GM12878 (cell line): ENCODE results near the gene IRF2BPL. TPM values are rescaled to one million over a fixed set of nuclear protein-coding genes. Genes with fewer than 3 reads are reported as not detected.

Experiments
- ATAC-seq: fragments of 200-7000 bp; cut with Tn5 transposase; 3 replicates; pipeline ENCODE4 v1.9.1; 2020; ENCODE audit warnings: mild to moderate bottlenecking, moderate library complexity
- BruUV-seq: library from RNA; stranded (reverse); fragments of 400-500 nt; replicated peaks from 2 replicates; lab custom pipeline; 2021; lab: Mats Ljungman, UMichigan
- CTCF ChIA-PET: fragments of 300-600 bp; sonication (Branson Sonifier 250); formaldehyde crosslinking; extraction: SDS; loops from one replicate; lab custom pipeline; 2021; ENCODE audit warnings: inconsistent platforms; lab: Yijun Ruan, JAX
- POLR2A ChIA-PET: fragments of 350-600 bp; formaldehyde crosslinking; extraction: SDS; loops from one replicate; lab custom pipeline; 2021; ENCODE audit warnings: inconsistent platforms; lab: Charles Lee
- RAD21 ChIA-PET: fragments of 300-600 bp; sonication (Branson Sonifier 250); formaldehyde crosslinking; loops from one replicate; lab custom pipeline; 2023; ENCODE audit warnings: antibody characterized with exemption; ENCODE audit not compliant: unreplicated experiment; lab: Charles Lee
- SMC1A ChIA-PET: fragments of 300-600 bp; sonication (Branson Sonifier 250); formaldehyde crosslinking; loops from one replicate; lab custom pipeline; 2023; ENCODE audit not compliant: unreplicated experiment, uncharacterized antibody; lab: Charles Lee
- DNase-seq: peaks from one replicate; pipeline ENCODE4 v3.0.0-alpha.2; 2011; ENCODE audit warnings: low read depth, low spot score
- FAIRE-seq: peaks from 3 replicates; lab custom pipeline; 2011; peaks lifted over from hg19 to GRCh38; lab: Jason Lieb, UNC
- H2AFZ ChIP-seq: 2 replicates; pipeline ENCODE4 v1.6.0; 2011; ENCODE audit warnings: low read depth, low read length, control low read depth; ENCODE audit not compliant: control insufficient read depth
- H3K27ac ChIP-seq: 2 replicates; pipeline ENCODE4 v1.5.1; 2011; ENCODE audit warnings: control low read depth; ENCODE audit not compliant: control insufficient read depth, insufficient read depth
- H3K27me3 ChIP-seq, 2 experiments: replicated peaks in 1 of 2; 2 replicates each; pipeline versions ENCODE4 v1.6.0 to v1.6.1; 2011; ENCODE audit warnings: low read length in 1 of 2; ENCODE audit not compliant: control insufficient read depth in 2 of 2, insufficient read depth in 2 of 2
- H3K36me3 ChIP-seq, 2 experiments: 2 replicates each; pipeline ENCODE4 v1.5.1; 2011; ENCODE audit warnings: low read length in 1 of 2; ENCODE audit not compliant: control insufficient read depth in 2 of 2, insufficient read depth in 2 of 2
- H3K4me1 ChIP-seq: 2 replicates; pipeline ENCODE4 v1.6.1; 2011; ENCODE audit warnings: mild to moderate bottlenecking, low read length, moderate library complexity, mixed read lengths; ENCODE audit not compliant: control insufficient read depth, insufficient read depth
- H3K4me2 ChIP-seq: 2 replicates; pipeline ENCODE4 v1.6.0; 2011; ENCODE audit warnings: control low read depth; ENCODE audit not compliant: control insufficient read depth, insufficient read depth
- H3K4me3 ChIP-seq: fragments of 200-600 bp; sonication (generic); 2 replicates; pipeline ENCODE4 v1.5.1; 2016
- H3K79me2 ChIP-seq: 2 replicates; pipeline ENCODE4 v1.6.0; 2011; ENCODE audit warnings: low read length; ENCODE audit not compliant: control insufficient read depth, insufficient read depth
- H3K9ac ChIP-seq: 2 replicates; pipeline ENCODE4 v1.8.0; 2011; ENCODE audit warnings: low read length, control low read depth, mixed read lengths; ENCODE audit not compliant: control insufficient read depth, insufficient read depth
- H3K9me3 ChIP-seq: replicated peaks from 3 replicates; pipeline ENCODE4 v1.5.1; 2011; ENCODE audit warnings: mild to moderate bottlenecking, low read length; ENCODE audit not compliant: control insufficient read depth, insufficient read depth
- H4K20me1 ChIP-seq: 2 replicates; pipeline ENCODE4 v1.6.0; 2011; ENCODE audit not compliant: control insufficient read depth, insufficient read depth
- CBX5 ChIP-seq: sonication (generic); IDR thresholded peaks from 2 replicates; pipeline ENCODE4 v1.6.1; 2016; ENCODE audit warnings: low read depth, moderate library complexity, mild to moderate bottlenecking, inconsistent platforms
- CEBPZ ChIP-seq: fragments of 150-350 bp; IDR thresholded peaks from 2 replicates; pipeline ENCODE4 v1.6.1; 2016; ENCODE audit warnings: low read depth, low read length
- ELK1 ChIP-seq: IDR thresholded peaks from 2 replicates; pipeline ENCODE4 v1.6.1; 2012; ENCODE audit warnings: low read depth, low read length, improper control_type of control experiment
- GATAD2B ChIP-seq: fragments of 450-650 bp; conservative IDR thresholded peaks from 2 replicates; pipeline ENCODE4 v1.6.1; 2017; ENCODE audit warnings: low read depth, mild to moderate bottlenecking, moderate library complexity
- HSF1 ChIP-seq: fragments of 150-350 bp; IDR thresholded peaks from 2 replicates; pipeline ENCODE4 v1.6.1; 2014; ENCODE audit warnings: mild to moderate bottlenecking, low read depth, low read length
- IKZF1 ChIP-seq: fragments of 450-650 bp; conservative IDR thresholded peaks from 2 replicates; pipeline ENCODE4 v1.6.1; 2017; ENCODE audit warnings: antibody characterized with exemption, mild to moderate bottlenecking
- NR2F1 ChIP-seq: fragments of 450-650 bp; conservative IDR thresholded peaks from 2 replicates; pipeline ENCODE4 v1.6.1; 2017; ENCODE audit warnings: mild to moderate bottlenecking
- PAX5 ChIP-seq: IDR thresholded peaks from 2 replicates; pipeline ENCODE4 v1.6.1; 2011; ENCODE audit warnings: low read depth, low read length, borderline replicate concordance
- RAD51 ChIP-seq: fragments of 450-650 bp; IDR thresholded peaks from 2 replicates; pipeline ENCODE4 v1.6.1; 2016; ENCODE audit warnings: moderate library complexity, mild to moderate bottlenecking, inconsistent platforms
- SPI1 ChIP-seq: IDR thresholded peaks from 2 replicates; pipeline ENCODE4 v1.6.1; 2011; ENCODE audit warnings: low read depth, mild to moderate bottlenecking, low read length, moderate library complexity, borderline replicate concordance; ENCODE audit not compliant: insufficient read depth
- SRF ChIP-seq, 2 experiments: IDR thresholded peaks; 2 replicates each; pipeline ENCODE4 v1.6.1; 2011; ENCODE audit warnings: low read depth in 2 of 2, low read length in 2 of 2, mild to moderate bottlenecking in 1 of 2, moderate library complexity in 1 of 2
- TARDBP ChIP-seq: IDR thresholded peaks from 2 replicates; pipeline ENCODE4 v1.6.1; 2016; ENCODE audit warnings: borderline replicate concordance
- YBX1 ChIP-seq: fragments of 450-650 bp; IDR thresholded peaks from 2 replicates; pipeline ENCODE4 v1.6.1; 2016; ENCODE audit warnings: antibody characterized with exemption
- ZBTB4 ChIP-seq: fragments of 450-650 bp; formaldehyde crosslinking; IDR thresholded peaks from 2 replicates; pipeline ENCODE4 v1.4.0; 2022; ENCODE audit warnings: mild to moderate bottlenecking, moderate library complexity
- ZNF24 ChIP-seq: fragments of 450-650 bp; IDR thresholded peaks from 2 replicates; pipeline ENCODE4 v1.6.1; 2017; ENCODE audit warnings: antibody characterized with exemption, mild to moderate bottlenecking
- ZZZ3 ChIP-seq: IDR thresholded peaks from 2 replicates; pipeline ENCODE4 v1.6.1; 2011; ENCODE audit warnings: low read depth; ENCODE audit not compliant: control insufficient read depth, insufficient read length
- WGBS: methylation state at CpG from one replicate; pipeline ENCODE4 v1.1.6; 2016; ENCODE audit warnings: low lambda C conversion rate; ENCODE audit not compliant: insufficient replicate concordance, insufficient coverage; ENCODE audit errors: missing lambda C conversion rate; 5-methylcytosine and 5-hydroxymethylcytosine counted together
- in situ Hi-C: fragments of 300-500 bp; cut with MboI; formaldehyde crosslinking; loops from 9 replicates; pipeline ENCODE4 v1.14.3; 2018; ENCODE audit warnings: mixed read lengths
- intact Hi-C: fragments of 100-400 bp; cut with micrococcal nuclease; formaldehyde crosslinking; loops from one replicate; pipeline ENCODE4 v1.14.2; 2022; ENCODE audit not compliant: unreplicated experiment
- polyA plus RNA-seq, 11 experiments: library from polyadenylated mRNA; depleted of rRNA in 4 of 11; unstranded in 6 of 11; stranded (reverse) in 5 of 11; fragments of >200 nt; fragmentation: Nextera tagmentation in 4 of 11; fragmentation: Illumina TruSeq in 1 of 11; extraction: Ambion mirVana in 4 of 11; extraction: Trizol in 1 of 11; gene quantifications; 1 replicate in 1 of 11; 2 replicates in 10 of 11; pipeline versions ENCODE4 v1.2.1 to v1.2.3, GENCODE V29; 2011 to 2016; ENCODE audit warnings: inconsistent platforms in 2 of 11, missing spikeins in 2 of 11, low read depth in 1 of 11
- total RNA-seq, 4 experiments: library from RNA; depleted of rRNA in 3 of 4; stranded (reverse); fragments of >200 nt in 3 of 4; fragmentation: Illumina TruSeq in 1 of 4; extraction: Trizol in 1 of 4; gene quantifications; 2 replicates each; pipeline versions ENCODE4 v1.2.1 to v1.2.3, GENCODE V29; 2013 to 2021

Gene IRF2BPL
- total and polyA plus RNA-seq, 10 of the 15 experiments (the other 5 are each of a cell fraction or from before 2014, with no cell fraction given) = 1.2 to 34.5 (median 3.1) TPM

- Histone ChIP-seq H3K9ac (no peak overlapping the region), H3K27me3 (no peaks in the 10 kb centered on the region), H3K9me3 (no peaks in the 10 kb centered on the region), H3K4me1 (no peaks in the 10 kb centered on the region), H3K36me3 (no peaks in the 10 kb centered on the region), H3K79me2 (no peaks in the 10 kb centered on the region), H2AFZ (no peak overlapping the region), H3K27ac (no peak overlapping the region), H3K4me2 (no peak overlapping the region), H4K20me1 (no peaks in the 10 kb centered on the region), H3K4me3 (no peak overlapping the region)
- BruUV-seq = no TSS peak
- FAIRE-seq (no peak), ATAC-seq (no peak), DNase-seq (no peak)
- ChIA-PET SMC1A (interaction anchor here (0.7 to 1.3 kb wide), 4 partner anchors 10 to 82 kb away, joined by 3 read pairs; no protein-coding TSS in a partner anchor), POLR2A (interaction anchor here (1.6 kb wide), 1 partner anchor 17 kb away, joined by 4 read pairs; no protein-coding TSS in a partner anchor), CTCF (no interaction called here), RAD21 (interaction anchor here (0.9 kb wide), 1 partner anchor 50 kb away, joined by 3 read pairs; no protein-coding TSS in a partner anchor)
- WGBS = 44% methylated on average over 13 of the region's 13 CpGs
- in situ Hi-C loops (no loop called here), intact Hi-C loops (no loop called here)
- TF ChIP-seq ZBTB4 = no peak
- TF ChIP-seq CEBPZ = no peak
- no peak for TF ChIP-seq SRF (IDR thresholded peaks at IDR 0.05; ENCODE audit: low read depth in 2 of 2, low read length in 2 of 2)
- no peak for TF ChIP-seq GATAD2B
- TF ChIP-seq PAX5 = no peak
- no peak for TF ChIP-seq YBX1
- TF ChIP-seq TARDBP = no peak
- TF ChIP-seq ZZZ3 = no peak
- TF ChIP-seq IKZF1 = no peak
- TF ChIP-seq CBX5 = no peak
- no peak for TF ChIP-seq HSF1
- no peak for TF ChIP-seq RAD51
- TF ChIP-seq ZNF24 = no peak
- no peak for TF ChIP-seq ELK1
- no peak for TF ChIP-seq NR2F1
- no peak for TF ChIP-seq SPI1
These were observed 16.2 kb downstream of the IRF2BPL start for GRCh38 chr14:77012193-77012765.
